RPMI8226 (cell line): ENCODE results near the gene IL11RA.

Experiments used
- DNase-seq: peaks from one replicate; pipeline ENCODE4 v3.0.0-alpha.2; 2015

IL11RA gene

GRCh38 chr9:34651876-34652601, at the start of gene IL11RA:
TSS of gene IL11RA (plus strand) at chr9:34652185. CDS start at chr9:34655218, 3,033 bp downstream.
- DNase-seq, result no peak

DNA sequence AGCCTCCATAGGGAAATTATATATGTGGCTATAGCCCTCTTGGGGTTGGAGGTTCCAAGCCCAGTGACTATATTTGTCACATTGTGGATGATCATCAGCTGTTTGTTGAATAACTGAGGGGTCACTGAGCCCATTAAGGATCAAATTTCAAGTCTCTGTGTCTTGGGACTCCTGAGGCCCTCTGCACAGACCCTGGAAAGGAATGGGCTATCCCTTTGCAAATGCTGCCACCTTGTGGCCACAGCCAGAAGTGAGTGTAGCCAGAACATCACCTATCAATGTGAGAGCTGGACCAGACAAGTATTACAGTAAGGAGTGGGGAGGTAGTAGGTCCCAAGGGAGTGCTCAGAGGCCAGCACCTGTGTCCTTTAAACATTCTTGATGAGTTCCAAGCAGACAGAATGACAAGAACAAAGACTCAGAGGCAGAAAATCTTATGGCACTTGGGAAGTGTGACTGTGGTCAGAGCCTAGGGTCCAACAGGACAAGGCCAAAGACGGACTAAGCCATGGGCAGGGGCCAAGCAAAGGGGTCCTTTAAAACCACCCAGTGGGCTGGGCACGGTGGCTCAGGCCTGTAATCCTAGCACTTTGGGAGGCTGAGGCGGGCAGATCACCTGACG, 48.3 kb upstream of the IL11RA start:
- DNase-seq, result peak; percentile 77

DNA sequence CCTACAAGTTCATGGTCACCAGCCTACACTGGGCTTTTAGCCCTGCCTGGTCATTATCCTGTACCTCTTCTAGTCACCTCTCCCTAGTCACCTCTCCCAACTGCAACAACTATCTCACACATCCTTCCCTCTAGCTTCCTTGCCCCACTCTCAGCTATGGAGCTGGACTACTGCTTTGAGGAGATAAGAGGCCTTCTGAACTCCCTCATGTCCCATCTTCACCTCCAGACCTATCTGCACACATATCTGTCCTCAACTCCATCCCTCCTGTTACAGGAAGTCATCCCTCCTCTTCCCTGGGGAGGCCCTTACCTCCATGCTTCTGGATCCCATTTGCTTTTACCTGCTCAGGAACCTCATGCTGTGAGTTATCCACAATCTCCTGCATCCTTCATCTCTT, 45.8 kb upstream of the IL11RA start:
- no peak for DNase-seq

DNA sequence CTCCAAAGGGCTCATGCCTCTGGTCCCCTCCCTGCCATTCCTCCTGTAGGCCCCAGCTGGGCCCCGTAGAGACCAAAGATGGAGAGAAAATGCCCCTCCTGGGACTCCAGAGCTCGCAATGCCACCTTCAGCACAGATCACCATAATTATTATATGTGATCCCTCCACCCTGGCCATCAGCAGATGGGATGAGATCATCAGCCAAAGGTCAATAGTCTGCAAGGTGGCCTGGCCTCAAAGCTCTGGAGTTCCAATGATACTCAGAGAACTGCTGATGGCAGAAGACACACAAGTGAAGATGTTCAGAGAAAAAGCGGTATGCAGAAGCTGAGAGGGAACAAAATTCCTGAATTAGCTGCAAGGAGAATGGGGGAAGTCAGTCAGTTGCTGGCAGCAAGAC, 45.1 kb upstream of the IL11RA start:
- DNase-seq, result no peak

DNA sequence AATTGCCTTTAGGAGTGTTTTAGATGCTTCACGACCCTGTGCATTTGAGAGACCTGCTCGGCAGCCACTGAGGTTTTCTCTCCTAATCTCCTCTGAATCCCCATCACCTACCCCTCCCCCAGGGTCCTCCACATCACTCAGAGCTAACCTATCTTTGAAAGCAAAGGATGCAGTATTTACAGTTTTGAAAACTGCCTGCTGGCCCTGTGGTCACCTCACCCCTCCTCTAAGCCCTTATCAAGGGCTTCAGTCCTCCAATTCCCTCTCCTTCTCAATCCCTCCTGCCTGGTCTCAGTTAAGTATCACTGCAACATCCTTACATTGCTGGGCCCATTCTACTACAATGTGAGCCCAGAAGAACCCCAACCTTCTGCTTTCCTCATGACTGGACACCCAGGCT, 44.7 kb upstream of the IL11RA start:
- no peak for DNase-seq

DNA sequence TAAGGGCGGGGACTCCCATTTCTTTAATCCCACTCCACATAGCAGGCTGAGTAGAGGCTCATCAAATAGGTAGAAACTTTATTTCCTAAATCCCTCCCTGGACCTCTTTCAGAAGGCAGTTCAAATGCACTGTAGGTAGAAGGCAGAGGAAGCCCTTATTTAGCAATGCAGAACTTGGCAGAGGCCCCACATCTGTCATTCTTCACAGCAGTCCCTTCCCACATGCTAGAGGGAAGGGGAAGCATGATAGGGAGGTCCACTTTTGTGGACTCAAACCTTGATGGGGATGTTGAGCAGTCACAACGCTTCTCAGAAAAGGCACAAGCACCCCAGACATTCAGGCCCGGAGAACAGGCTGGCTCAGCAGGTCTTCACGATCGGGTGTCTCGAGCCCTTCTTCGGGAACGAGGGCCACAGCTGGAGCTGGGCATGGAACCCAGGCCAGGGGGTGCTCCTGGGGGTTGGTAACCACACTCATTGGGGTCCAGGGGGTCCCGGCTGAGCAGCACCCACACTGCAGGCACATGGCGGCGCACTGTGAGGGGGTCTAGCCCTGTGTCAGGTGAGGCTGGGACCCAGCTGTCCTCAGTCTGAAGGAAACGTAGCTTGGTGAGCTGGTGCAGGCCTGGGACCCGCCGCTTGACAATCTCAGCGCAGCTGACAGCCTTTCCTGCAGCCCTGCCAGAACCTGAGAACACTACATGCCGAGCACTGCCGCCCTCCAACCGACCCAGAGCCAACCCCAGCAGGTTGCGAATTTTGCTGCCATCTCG, 41.4 kb upstream of the IL11RA start:
- DNase-seq, result no peak

DNA sequence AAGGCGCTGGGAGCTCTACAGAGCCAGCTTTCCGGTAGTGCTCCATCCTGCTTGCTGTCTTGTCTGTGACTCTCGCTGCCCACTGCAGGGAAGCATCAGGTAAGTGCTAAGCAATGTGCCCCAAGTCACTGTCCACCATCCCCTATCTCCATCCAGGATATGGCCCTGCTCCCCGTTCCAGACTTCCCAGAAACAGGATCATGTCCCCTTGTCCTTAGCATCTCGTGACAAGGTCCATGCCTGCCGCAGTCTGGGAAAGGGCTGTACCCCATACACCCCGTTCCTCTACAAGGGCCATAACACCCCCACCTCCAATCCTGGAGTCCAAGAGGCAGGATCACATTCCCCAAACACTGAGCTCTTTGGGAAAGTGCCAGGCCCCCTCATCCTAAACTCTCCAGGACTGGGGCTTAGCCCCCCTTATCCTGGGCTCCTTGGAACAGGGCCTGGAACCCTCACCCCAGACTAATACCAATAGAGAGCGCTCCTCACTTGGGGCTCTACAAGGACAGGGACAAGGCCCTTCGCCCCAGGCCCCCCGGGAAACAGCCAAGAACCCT, 40.7 kb upstream of the IL11RA start:
- DNase-seq, result no peak

- peak; percentile 91 for DNase-seq
These were observed 39.9 kb upstream of the IL11RA start, which contains the start of gene RPP25L for GRCh38 chr9:34611811-34612787. TSS of gene RPP25L (minus strand) at chr9:34612097. CDS start at chr9:34611296, 801 bp downstream.

DNA sequence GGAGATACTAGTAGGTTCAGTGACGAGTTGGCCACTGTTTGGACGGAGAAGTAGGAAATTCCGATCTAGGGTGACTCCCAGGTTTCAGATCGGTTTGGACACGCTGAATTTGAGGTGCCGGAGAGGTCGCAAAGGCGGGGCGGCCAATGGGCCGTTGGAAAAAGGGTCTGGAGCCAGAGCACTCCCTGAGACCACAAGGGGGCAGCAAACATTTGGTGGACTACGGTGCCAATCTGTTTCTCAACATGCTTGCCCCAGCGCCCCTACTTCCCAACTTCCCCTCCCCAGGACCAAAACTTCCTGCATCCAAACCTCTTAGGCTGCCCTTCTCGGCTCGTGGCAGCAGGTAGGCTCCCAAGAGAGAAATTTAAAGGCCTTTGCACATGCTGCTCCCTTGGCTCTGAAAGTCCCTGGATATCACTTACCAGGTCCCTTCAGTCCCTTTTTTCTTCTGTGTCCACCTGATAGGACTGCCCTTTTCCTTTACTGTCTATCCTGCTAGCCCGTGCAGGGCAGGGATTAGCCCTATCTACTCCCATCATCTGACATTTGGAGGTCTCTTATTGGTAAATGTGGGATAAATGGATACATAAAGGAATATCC, 39.1 kb upstream of the IL11RA start:
- peak; percentile 85 for DNase-seq

DNA sequence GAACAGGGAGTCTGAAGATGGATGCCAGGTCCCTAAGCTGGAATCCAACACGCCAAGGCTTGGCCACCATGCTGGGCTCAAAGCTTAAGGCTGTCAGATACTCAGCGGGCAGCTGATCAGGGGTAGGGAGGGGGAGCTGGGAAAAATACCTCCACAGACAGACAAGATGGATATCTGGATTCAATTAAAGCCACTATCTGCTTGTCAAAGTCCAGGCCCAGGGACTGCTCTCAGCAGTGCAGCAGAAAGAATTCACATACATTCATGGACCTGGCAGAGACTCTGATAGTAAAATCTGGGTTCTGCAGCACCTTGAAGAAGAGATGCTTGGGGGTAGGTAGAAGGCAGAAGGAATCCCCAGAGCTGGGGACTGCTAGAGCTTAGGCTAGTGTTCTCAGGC, 36.9 kb upstream of the IL11RA start:
- no peak for DNase-seq

DNA sequence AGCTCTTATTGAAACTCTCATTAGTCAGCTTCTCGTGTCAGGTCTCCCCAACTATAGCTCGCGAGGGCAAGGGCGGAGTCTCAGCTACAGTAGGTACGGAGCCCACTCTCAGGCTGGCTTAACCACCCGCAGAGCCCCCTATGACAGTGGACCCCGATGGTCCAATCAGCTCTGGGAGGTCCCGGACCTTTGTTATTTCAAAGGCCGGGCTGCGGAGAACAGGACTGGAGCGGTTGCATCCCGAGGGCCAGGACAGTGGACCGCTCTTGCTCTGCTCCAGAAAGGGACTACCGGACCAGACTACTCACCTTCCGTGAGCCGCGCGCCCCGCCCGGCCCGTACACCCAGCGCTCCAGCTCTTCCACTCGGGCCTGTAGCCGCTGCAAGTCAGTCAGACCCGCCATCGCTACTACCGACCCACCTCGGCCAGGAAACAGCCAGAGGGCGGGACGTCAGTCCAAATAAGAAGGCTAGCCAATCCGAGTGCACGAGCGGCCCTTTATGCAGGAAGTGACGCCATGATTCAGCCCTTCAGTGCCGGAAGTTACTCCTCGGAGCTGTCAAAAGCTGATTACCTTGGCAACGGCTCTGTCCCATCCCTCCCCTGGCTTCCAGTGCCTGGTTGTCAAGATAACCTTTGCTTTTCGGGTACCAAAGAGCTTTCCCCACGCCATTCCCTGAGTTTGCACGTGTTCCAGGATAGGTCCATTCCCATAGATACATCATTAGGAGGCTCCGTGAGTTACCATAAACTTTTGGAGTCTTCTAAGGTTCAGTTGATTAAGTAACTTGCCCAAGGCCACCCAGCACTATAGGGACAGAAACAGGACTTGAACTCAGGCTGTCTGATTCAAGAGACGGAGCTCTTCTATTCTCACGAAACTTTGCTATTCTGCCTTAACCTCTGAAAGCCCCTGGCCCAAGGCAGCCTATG, 31.7 kb upstream of the IL11RA start, which contains the start of gene DCTN3:
TSS of gene DCTN3 (minus strand) at position 435 of the 934 bp plus-strand sequence. CDS start at position 404, 31 bp downstream.
- DNase-seq, result peak; percentile 94

- DNase-seq, result no peak
These were observed 28.4 kb upstream of the IL11RA start for GRCh38 chr9:34623374-34624235.

- no peak for DNase-seq
These were observed 27.4 kb upstream of the IL11RA start for GRCh38 chr9:34624475-34625185.

GRCh38 chr9:34625186-34625486, 26.8 kb upstream of the IL11RA start:
- DNase-seq, result no peak

DNA sequence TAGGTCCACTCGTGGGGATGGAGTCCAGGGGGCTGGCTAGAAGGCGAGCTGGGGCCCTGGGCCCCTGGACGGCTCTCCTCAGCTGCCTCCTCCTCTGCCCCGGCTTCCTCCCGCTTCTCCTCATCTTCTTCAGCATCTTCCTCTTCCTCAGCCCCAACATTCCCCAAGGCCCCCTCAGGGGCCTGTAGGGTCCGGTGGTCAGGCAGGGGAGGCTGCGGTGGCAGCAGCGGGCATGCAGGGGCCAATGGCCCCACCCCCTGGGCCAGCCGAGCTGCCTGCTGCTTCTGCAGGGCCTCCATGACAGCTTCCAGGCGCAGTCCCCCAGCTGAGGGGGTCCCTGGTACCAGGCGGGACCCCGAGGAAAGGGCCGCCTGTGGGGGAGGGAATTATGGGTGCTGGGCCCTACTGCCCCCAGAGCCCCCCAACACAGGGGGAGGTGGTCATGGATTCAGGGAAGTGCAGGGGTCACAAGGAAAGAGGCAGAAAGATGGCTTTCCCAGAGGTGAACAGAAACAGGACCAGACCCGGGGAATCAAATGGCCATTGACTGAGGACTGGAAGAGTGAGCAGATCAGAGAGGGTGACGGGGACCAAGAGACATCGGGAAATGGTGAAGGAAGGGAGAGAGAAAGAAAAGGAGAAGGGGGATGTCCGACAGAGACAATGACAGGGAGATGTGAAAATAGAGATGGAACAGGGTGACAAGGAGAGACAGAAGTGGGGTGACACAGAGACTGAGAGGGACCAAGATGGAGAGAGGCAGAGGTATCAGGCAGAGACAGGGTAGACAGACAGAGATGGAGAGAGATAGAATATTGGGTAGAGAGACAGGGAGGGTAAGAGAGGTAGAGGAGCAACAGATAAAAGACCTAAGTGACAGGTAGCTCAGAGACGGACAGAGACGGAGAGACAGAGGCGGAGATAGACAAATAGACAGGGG, 24.0 kb upstream of the IL11RA start:
- no peak for DNase-seq

DNA sequence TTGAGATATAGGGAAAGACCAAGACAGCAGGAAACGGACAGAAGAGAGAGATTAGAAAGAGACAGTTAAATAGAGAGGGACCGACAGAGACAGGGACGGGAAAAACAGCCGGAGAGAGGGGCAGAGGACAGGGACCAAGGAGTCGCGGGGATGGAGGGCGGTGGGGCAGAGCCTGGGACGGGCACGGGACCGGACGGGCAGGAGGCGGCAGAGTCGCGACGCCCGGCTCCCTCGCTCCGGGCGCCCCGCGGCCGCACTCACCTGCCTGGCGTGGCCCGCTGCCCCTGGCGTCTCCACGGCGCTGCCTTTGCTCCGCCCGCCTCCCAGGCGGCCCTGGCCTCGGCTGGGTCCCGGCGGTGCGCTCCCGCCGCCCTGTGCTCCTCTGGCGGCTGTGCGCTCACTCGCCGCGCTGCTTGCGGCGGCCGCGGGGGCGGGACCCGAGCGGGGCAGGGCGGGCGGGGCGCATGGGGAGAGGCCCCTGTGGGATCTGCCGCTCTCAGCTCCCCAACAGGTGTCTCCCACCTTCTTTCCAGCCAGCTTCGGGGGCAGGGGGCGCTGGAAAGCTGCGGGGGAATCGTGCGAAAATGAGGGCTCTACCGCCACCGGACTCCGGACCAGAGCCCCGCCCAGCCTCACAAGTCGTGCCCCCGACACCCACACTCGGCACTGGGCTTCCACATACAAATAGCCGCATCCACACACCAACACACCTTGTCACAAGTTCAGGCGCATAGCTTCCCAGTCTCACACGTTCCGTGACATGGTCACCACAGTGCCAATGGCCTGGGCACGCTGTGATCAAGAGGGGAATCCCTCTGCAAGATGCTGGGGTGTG, 23.1 kb upstream of the IL11RA start, which contains the start of gene ARID3C:
TSS of gene ARID3C (minus strand) at position 411 of the 835 bp plus-strand sequence. CDS start 1,052 bp downstream, outside the sequence.
- peak; percentile 67 for DNase-seq

DNA sequence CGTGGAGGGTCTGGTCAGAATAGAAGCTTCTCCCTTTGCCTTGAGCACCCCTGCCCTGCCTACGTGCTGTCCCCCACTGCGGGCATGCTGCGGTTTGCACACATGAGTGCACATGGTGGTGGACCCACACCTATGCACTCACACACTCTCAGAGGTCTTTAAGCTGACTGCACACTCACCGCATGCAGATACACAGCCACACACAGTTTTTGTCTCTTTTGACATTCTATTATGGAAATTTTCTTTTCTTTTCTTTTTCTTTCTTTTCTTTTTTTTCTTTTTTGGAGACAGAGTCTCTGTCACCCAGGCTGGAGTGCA, 22.5 kb upstream of the IL11RA start:
- no peak for DNase-seq
